ENCODE data around the gene SLC15A5. TPM values are rescaled to one million over a fixed set of nuclear protein-coding genes. Genes with fewer than 3 reads are reported as not detected.

The SLC15A5 gene
- total RNA-seq, 4 donors from 2014 or later: not detected

- Histone ChIP-seq H3K4me1 (no peaks in the 10 kb centered on the region), H3K36me3 (no peaks in the 10 kb centered on the region), H3K4me3 (no peak overlapping the region), H3K9me3 (no peaks in the 10 kb centered on the region), H3K27me3 (no peaks in the 10 kb centered on the region), H3K27ac (no peak overlapping the region)
- no peak for TF ChIP-seq POLR2AphosphoS5 (IDR thresholded peaks at IDR 0.05)
- no peak for TF ChIP-seq CTCF (IDR thresholded peaks at IDR 0.05)
- TF ChIP-seq POLR2A (IDR thresholded peaks at IDR 0.05): no peak
- TF ChIP-seq EP300 (IDR thresholded peaks at IDR 0.05): no peak
- DNase-seq (ENCODE audit: low spot score in 2 of 2): no peak
- WGBS: 78% methylated on average over 6 of the region's 6 CpGs
These were observed 59.3 kb downstream of the SLC15A5 start for GRCh38 chr12:16218234-16218633.

- H3K4me1 ChIP-seq: no peaks in the 10 kb centered on the region
- H3K9me3 ChIP-seq: no peaks in the 10 kb centered on the region
- no peaks in the 10 kb centered on the region for H3K36me3 ChIP-seq
- WGBS: 95% methylated on average over 2 of the region's 2 CpGs
- no peak overlapping the region for H3K27ac ChIP-seq
- H3K4me3 ChIP-seq: no peak overlapping the region
- no peak for TF ChIP-seq CTCF (IDR thresholded peaks at IDR 0.05)
- no peak for TF ChIP-seq POLR2A (IDR thresholded peaks at IDR 0.05)
- no peak for TF ChIP-seq POLR2AphosphoS5 (IDR thresholded peaks at IDR 0.05)
- TF ChIP-seq EP300 (IDR thresholded peaks at IDR 0.05): no peak
- no peaks in the 10 kb centered on the region for H3K27me3 ChIP-seq
- DNase-seq (ENCODE audit: low spot score in 2 of 2): no peak
These were observed 65.8 kb downstream of the SLC15A5 start for GRCh38 chr12:16211731-16212130.

GRCh38 chr12:16198884-16199283 lies 78.6 kb downstream of the SLC15A5 start:
- Histone ChIP-seq H3K4me1 (no peaks in the 10 kb centered on the region), H3K36me3 (no peaks in the 10 kb centered on the region), H3K9me3 (peaks cover 5% of the 10 kb centered on the region), H3K27me3 (no peaks in the 10 kb centered on the region), H3K27ac (no peak overlapping the region), H3K4me3 (no peak overlapping the region)
- no peak for DNase-seq (ENCODE audit: low spot score in 2 of 2)
- no peak for TF ChIP-seq EP300 (IDR thresholded peaks at IDR 0.05)
- no peak for TF ChIP-seq POLR2A (IDR thresholded peaks at IDR 0.05)
- TF ChIP-seq POLR2AphosphoS5 (IDR thresholded peaks at IDR 0.05): no peak
- no peak for TF ChIP-seq CTCF (IDR thresholded peaks at IDR 0.05)
- WGBS: 44% methylated on average over 3 of the region's 3 CpGs

- no peaks in the 10 kb centered on the region for H3K36me3 ChIP-seq
- 63% methylated on average over 4 of the region's 4 CpGs for WGBS
- H3K27ac ChIP-seq: no peak overlapping the region
- H3K9me3 ChIP-seq: peaks cover 5% of the 10 kb centered on the region
- TF ChIP-seq EP300 (IDR thresholded peaks at IDR 0.05) (no peak), POLR2AphosphoS5 (IDR thresholded peaks at IDR 0.05) (no peak), CTCF (IDR thresholded peaks at IDR 0.05) (no peak), POLR2A (IDR thresholded peaks at IDR 0.05) (no peak)
- H3K4me1 ChIP-seq: no peaks in the 10 kb centered on the region
- no peaks in the 10 kb centered on the region for H3K27me3 ChIP-seq
- no peak overlapping the region for H3K4me3 ChIP-seq
- DNase-seq (ENCODE audit: low spot score in 2 of 2): no peak
These were observed 79.9 kb downstream of the SLC15A5 start for GRCh38 chr12:16197600-16197999.

GRCh38 chr12:16189849-16190248 lies 87.6 kb downstream of the SLC15A5 start:
- Histone ChIP-seq H3K4me1 (no peaks in the 10 kb centered on the region), H3K36me3 (no peaks in the 10 kb centered on the region), H3K9me3 (no peaks in the 10 kb centered on the region), H3K4me3 (no peak overlapping the region), H3K27ac (no peak overlapping the region), H3K27me3 (no peaks in the 10 kb centered on the region)
- no peak for TF ChIP-seq CTCF (IDR thresholded peaks at IDR 0.05)
- no peak for TF ChIP-seq EP300 (IDR thresholded peaks at IDR 0.05)
- TF ChIP-seq POLR2A (IDR thresholded peaks at IDR 0.05): no peak
- no peak for TF ChIP-seq POLR2AphosphoS5 (IDR thresholded peaks at IDR 0.05)
- DNase-seq (ENCODE audit: low spot score in 2 of 2): no peak
- 48% methylated on average over 5 of the region's 5 CpGs for WGBS

Data from suprapubic skin (tissue), 4 donors.